Measurements from ENCODE around the gene SMIM28.

SMIM28 gene

GRCh38 chr6:138334963-138335362 lies 42.7 kb upstream of the SMIM28 start:
- no peak overlapping the region for H3K4me2 ChIP-seq (ENCODE audit: low read depth, low read length, poor library complexity, severe bottlenecking)
- H3K4me3 ChIP-seq (ENCODE audit: low read length, poor library complexity, severe bottlenecking): no peak overlapping the region
- H3K36me3 ChIP-seq (ENCODE audit: insufficient read depth, low read length): no peaks in the 10 kb centered on the region
- no peaks in the 10 kb centered on the region for H3K4me1 ChIP-seq (ENCODE audit: insufficient read depth, low read length, poor library complexity, severe bottlenecking)
- no peak overlapping the region for H2AFZ ChIP-seq (ENCODE audit: low read length)
- TF ChIP-seq EZH2phosphoT487 (IDR thresholded peaks at IDR 0.05; ENCODE audit: borderline replicate concordance) (no peak), CTCF (conservative IDR thresholded peaks at IDR 0.05; ENCODE audit: low read length) (no peak)
- no peaks in the 10 kb centered on the region for H3K9me3 ChIP-seq (ENCODE audit: insufficient read depth, low read depth, low read length)
- H3K9ac ChIP-seq (ENCODE audit: low read depth, low read length, poor library complexity, severe bottlenecking): no peak overlapping the region
- no peaks in the 10 kb centered on the region for H4K20me1 ChIP-seq (ENCODE audit: insufficient read depth, low read length, poor library complexity, severe bottlenecking)
- H3K9me2 ChIP-seq (replicated peaks; ENCODE audit: low read depth, low read length): no peaks in the 10 kb centered on the region
- no peaks in the 10 kb centered on the region for H3F3A ChIP-seq (ENCODE audit: low read depth)
- H3K79me2 ChIP-seq (ENCODE audit: insufficient read depth, low read length): no peaks in the 10 kb centered on the region
- H3K27me3 ChIP-seq (ENCODE audit: insufficient read depth, low read length, poor library complexity, severe bottlenecking): no peaks in the 10 kb centered on the region

- no peaks in the 10 kb centered on the region for H3K27me3 ChIP-seq (ENCODE audit: insufficient read depth, low read length, poor library complexity, severe bottlenecking)
- no peak overlapping the region for H3K4me2 ChIP-seq (ENCODE audit: low read depth, low read length, poor library complexity, severe bottlenecking)
Measured at GRCh38 chr6:138336221-138336620, 41.5 kb upstream of the SMIM28 start.

GRCh38 chr6:138337076-138337475 lies 40.6 kb upstream of the SMIM28 start:
- Histone ChIP-seq H3K4me2 (ENCODE audit: low read depth, low read length, poor library complexity, severe bottlenecking) (no peak overlapping the region), H3F3A (ENCODE audit: low read depth) (no peaks in the 10 kb centered on the region), H3K9me2 (replicated peaks; ENCODE audit: low read depth, low read length) (no peaks in the 10 kb centered on the region), H3K9ac (ENCODE audit: low read depth, low read length, poor library complexity, severe bottlenecking) (no peak overlapping the region), H3K9me3 (ENCODE audit: insufficient read depth, low read depth, low read length) (no peaks in the 10 kb centered on the region), H3K4me1 (ENCODE audit: insufficient read depth, low read length, poor library complexity, severe bottlenecking) (no peaks in the 10 kb centered on the region), H3K79me2 (ENCODE audit: insufficient read depth, low read length) (no peaks in the 10 kb centered on the region), H2AFZ (ENCODE audit: low read length) (no peak overlapping the region), H3K36me3 (ENCODE audit: insufficient read depth, low read length) (no peaks in the 10 kb centered on the region), H4K20me1 (ENCODE audit: insufficient read depth, low read length, poor library complexity, severe bottlenecking) (no peaks in the 10 kb centered on the region), H3K4me3 (ENCODE audit: low read length, poor library complexity, severe bottlenecking) (no peak overlapping the region), H3K27me3 (ENCODE audit: insufficient read depth, low read length, poor library complexity, severe bottlenecking) (peaks cover 5% of the 10 kb centered on the region)
- TF ChIP-seq CTCF (conservative IDR thresholded peaks at IDR 0.05; ENCODE audit: low read length): no peak
- TF ChIP-seq EZH2phosphoT487 (IDR thresholded peaks at IDR 0.05; ENCODE audit: borderline replicate concordance): no peak

More at GRCh38 chr6:138336221-138336620, 41.5 kb upstream of the SMIM28 start:
- Histone ChIP-seq H4K20me1 (ENCODE audit: insufficient read depth, low read length, poor library complexity, severe bottlenecking) (no peaks in the 10 kb centered on the region), H3K4me1 (ENCODE audit: insufficient read depth, low read length, poor library complexity, severe bottlenecking) (no peaks in the 10 kb centered on the region), H3K79me2 (ENCODE audit: insufficient read depth, low read length) (no peaks in the 10 kb centered on the region), H3F3A (ENCODE audit: low read depth) (no peaks in the 10 kb centered on the region), H3K4me3 (ENCODE audit: low read length, poor library complexity, severe bottlenecking) (no peak overlapping the region), H3K9ac (ENCODE audit: low read depth, low read length, poor library complexity, severe bottlenecking) (no peak overlapping the region), H3K36me3 (ENCODE audit: insufficient read depth, low read length) (no peaks in the 10 kb centered on the region), H3K9me3 (ENCODE audit: insufficient read depth, low read depth, low read length) (no peaks in the 10 kb centered on the region), H3K9me2 (replicated peaks; ENCODE audit: low read depth, low read length) (no peaks in the 10 kb centered on the region), H2AFZ (ENCODE audit: low read length) (no peak overlapping the region)
- TF ChIP-seq EZH2phosphoT487 (IDR thresholded peaks at IDR 0.05; ENCODE audit: borderline replicate concordance): no peak
- TF ChIP-seq CTCF (conservative IDR thresholded peaks at IDR 0.05; ENCODE audit: low read length): no peak

All from Loucy (cell line).